ENCODE measurements around the gene BCAP31.

- TF ChIP-seq CTCF (IDR thresholded peaks at IDR 0.05): no peak
- TF ChIP-seq POLR2A (IDR thresholded peaks at IDR 0.05): no peak
Measured at GRCh38 chrX:153767674-153768055, 43.5 kb upstream of the BCAP31 start.
